ENCODE measurements around the gene ASB15.

DNA sequence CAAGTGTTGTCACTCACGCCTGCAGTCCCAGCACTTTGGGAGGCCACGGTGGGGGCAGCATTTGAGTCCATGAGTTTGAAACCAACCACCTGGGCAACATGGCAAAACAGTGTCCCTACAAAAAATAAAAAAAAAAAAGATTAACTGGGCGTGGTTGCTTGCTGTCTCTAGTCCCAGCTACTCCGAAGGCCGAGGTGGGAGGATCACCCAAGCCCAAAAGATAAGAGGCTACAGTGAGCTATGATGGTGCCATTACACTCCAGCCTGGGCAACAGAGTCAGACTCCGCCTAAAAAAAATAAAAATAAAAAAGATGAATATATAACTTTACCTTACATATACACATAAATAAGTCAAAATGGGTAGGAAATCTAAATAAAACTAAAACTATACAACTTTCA, 51.5 kb downstream of the ASB15 start:
- no peak for TF ChIP-seq CTCF (conservative IDR thresholded peaks at IDR 0.05 in 1 of 2, IDR thresholded peaks at IDR 0.05 in 1 of 2; ENCODE audit: extremely low read depth in 1 of 2, insufficient read depth in 1 of 2, low read depth in 1 of 2, low read length in 2 of 2)
- no peak for TF ChIP-seq EZH2 (IDR thresholded peaks at IDR 0.05; ENCODE audit: borderline replicate concordance, low read length)
